Measurements from ENCODE around the gene HLA-E. TPM values are rescaled to one million over a fixed set of nuclear protein-coding genes. Genes with fewer than 3 reads are reported as not detected.

Gene HLA-E
- total and polyA plus RNA-seq, 2 of the 13 experiments (the other 11 are each of a cell fraction or from before 2014, with no cell fraction given) = 45.2 to 90.4 TPM

DNA sequence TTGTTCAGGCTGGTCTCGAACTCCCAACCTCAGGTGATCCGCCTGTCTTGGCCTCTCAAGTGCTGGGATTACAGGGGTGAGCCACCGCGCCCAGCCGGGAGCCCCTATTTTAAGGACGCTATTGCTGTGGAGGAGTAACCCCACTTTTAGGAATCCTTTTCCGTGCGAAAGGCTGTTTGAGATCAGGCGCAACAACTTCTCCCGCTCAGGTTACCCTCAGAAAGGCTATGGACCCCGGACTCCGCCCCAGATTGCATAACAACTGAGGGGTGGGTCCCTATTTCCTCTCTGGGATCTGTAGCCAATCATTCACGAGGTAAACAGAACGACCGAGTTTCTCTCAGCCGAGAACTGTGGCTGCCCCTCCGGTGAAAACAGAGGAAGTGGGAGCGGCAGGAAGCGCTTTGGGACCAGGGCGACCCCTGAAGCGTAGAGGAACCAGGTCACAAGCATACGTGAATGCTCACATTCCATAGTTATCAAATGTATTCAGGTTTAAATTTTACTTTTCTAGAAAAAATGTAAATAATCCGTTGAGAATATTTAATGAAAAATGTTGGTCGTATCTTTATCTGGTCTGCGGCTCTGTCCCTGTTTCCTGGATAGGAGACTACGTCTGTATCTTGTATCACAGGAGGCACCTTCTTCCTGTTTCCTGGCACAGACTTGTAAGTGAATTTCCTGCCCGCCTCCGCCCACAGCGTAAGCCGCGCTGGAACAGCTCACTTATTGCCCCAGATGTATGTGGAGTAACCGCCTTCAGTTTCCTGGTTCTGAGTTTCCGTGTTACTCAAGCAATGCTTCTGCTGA lies 26.8 kb downstream of the HLA-E start (continued):
- TF ChIP-seq, protein P1, sequence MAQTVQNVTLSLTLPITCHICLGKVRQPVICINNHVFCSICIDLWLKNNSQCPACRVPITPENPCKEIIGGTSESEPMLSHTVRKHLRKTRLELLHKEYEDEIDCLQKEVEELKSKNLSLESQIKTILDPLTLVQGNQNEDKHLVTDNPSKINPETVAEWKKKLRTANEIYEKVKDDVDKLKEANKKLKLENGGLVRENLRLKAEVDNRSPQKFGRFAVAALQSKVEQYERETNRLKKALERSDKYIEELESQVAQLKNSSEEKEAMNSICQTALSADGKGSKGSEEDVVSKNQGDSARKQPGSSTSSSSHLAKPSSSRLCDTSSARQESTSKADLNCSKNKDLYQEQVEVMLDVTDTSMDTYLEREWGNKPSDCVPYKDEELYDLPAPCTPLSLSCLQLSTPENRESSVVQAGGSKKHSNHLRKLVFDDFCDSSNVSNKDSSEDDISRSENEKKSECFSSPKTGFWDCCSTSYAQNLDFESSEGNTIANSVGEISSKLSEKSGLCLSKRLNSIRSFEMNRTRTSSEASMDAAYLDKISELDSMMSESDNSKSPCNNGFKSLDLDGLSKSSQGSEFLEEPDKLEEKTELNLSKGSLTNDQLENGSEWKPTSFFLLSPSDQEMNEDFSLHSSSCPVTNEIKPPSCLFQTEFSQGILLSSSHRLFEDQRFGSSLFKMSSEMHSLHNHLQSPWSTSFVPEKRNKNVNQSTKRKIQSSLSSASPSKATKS (CRISPR knock-in tag; IDR thresholded peaks at IDR 0.05) = no peak
- TF ChIP-seq KLF16 (CRISPR knock-in tag; IDR thresholded peaks at IDR 0.05) (peak in 1 of 2 experiments; percentile 87; a peak in 2 of 4 replicates), SALL1 (CRISPR knock-in tag; IDR thresholded peaks at IDR 0.05) (peak; percentile 76), CSRNP1 (CRISPR knock-in tag; IDR thresholded peaks at IDR 0.05) (no peak), DR1 (CRISPR knock-in tag; IDR thresholded peaks at IDR 0.05) (0 out of 2 replicates have a peak, but pooled peaks have one; percentile 27), ZFX (CRISPR knock-in tag; IDR thresholded peaks at IDR 0.05; ENCODE audit: low read depth) (peak; percentile 30; the same call in 1 of the 2 replicates), MED13 (CRISPR knock-in tag; IDR thresholded peaks at IDR 0.05) (no peak), HMGXB3 (CRISPR knock-in tag; IDR thresholded peaks at IDR 0.05; ENCODE audit: borderline replicate concordance) (peak; percentile 57), SMAD9 (CRISPR knock-in tag; IDR thresholded peaks at IDR 0.05) (no peak), FLYWCH1 (CRISPR knock-in tag; IDR thresholded peaks at IDR 0.05) (peak; percentile 38; the same call in 1 of the 2 replicates), U2AF2 (IDR thresholded peaks at IDR 0.05; ENCODE audit: low read depth, low read length) (no peak), ZNF441 (CRISPR knock-in tag; IDR thresholded peaks at IDR 0.05; ENCODE audit: borderline replicate concordance) (peak; percentile 89), KAT8 (CRISPR knock-in tag; IDR thresholded peaks at IDR 0.05) (peak; percentile 95), ZNF790 (CRISPR knock-in tag; IDR thresholded peaks at IDR 0.05; ENCODE audit: borderline replicate concordance) (no peak), NR2F2 (IDR thresholded peaks at IDR 0.05; ENCODE audit: borderline replicate concordance, low read depth) (no peak), ZNF451 (CRISPR knock-in tag; IDR thresholded peaks at IDR 0.05) (no peak), POLR2G (IDR thresholded peaks at IDR 0.05; ENCODE audit: low read depth, low read length) (peak; percentile 98), ZNF839 (CRISPR knock-in tag; IDR thresholded peaks at IDR 0.05; ENCODE audit: borderline replicate concordance) (peak; percentile 56), ZNF792 (CRISPR knock-in tag; IDR thresholded peaks at IDR 0.05) (peak; percentile 84; the same call in 1 of the 2 replicates)
- TF ChIP-seq, protein P2, sequence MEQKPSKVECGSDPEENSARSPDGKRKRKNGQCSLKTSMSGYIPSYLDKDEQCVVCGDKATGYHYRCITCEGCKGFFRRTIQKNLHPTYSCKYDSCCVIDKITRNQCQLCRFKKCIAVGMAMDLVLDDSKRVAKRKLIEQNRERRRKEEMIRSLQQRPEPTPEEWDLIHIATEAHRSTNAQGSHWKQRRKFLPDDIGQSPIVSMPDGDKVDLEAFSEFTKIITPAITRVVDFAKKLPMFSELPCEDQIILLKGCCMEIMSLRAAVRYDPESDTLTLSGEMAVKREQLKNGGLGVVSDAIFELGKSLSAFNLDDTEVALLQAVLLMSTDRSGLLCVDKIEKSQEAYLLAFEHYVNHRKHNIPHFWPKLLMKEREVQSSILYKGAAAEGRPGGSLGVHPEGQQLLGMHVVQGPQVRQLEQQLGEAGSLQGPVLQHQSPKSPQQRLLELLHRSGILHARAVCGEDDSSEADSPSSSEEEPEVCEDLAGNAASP (CRISPR knock-in tag; IDR thresholded peaks at IDR 0.05; ENCODE audit: borderline replicate concordance) = peak; percentile 64; the same call in 1 of the 2 replicates
